Measurements from ENCODE around the gene TAF1D.
"Not testable (repeated sequence)": the region's sequence is repeated elsewhere in the genome, so short reads cannot be mapped to it uniquely, and the experiment has no call there.

Gene TAF1D

GRCh38 chr11:93747122-93747521 lies 5.8 kb upstream of the TAF1D start:
- DNase-seq (ENCODE audit: low read depth, low spot score): no peak

GRCh38 chr11:93746101-93746500 lies 4.8 kb upstream of the TAF1D start:
- DNase-seq (ENCODE audit: low read depth, low spot score): no peak

GRCh38 chr11:93745005-93745755 lies 3.9 kb upstream of the TAF1D start:
- DNase-seq (ENCODE audit: low read depth, low spot score): not testable (repeated sequence)

GRCh38 chr11:93744669-93745004 lies 3.3 kb upstream of the TAF1D start:
- DNase-seq (ENCODE audit: low read depth, low spot score): no peak

GRCh38 chr11:93743291-93743690 lies 2.0 kb upstream of the TAF1D start:
- no peak for DNase-seq (ENCODE audit: low read depth, low spot score)

- no peak for DNase-seq (ENCODE audit: low read depth, low spot score)
Observed at GRCh38 chr11:93741882-93742226, 559 bp upstream of the TAF1D start.

GRCh38 chr11:93740730-93741093 lies 583 bp downstream of the TAF1D start:
- DNase-seq (ENCODE audit: low read depth, low spot score): peak; percentile 32

GRCh38 chr11:93740031-93740729 lies 1.1 kb downstream of the TAF1D start:
- DNase-seq (ENCODE audit: low read depth, low spot score): no peak

GRCh38 chr11:93738647-93739081 lies 2.6 kb downstream of the TAF1D start:
- no peak for DNase-seq (ENCODE audit: low read depth, low spot score)

GRCh38 chr11:93737904-93738612 lies 3.2 kb downstream of the TAF1D start:
- no peak for DNase-seq (ENCODE audit: low read depth, low spot score)

GRCh38 chr11:93736129-93736528 lies 5.2 kb downstream of the TAF1D start:
- DNase-seq (ENCODE audit: low read depth, low spot score): no peak

- no peak for DNase-seq (ENCODE audit: low read depth, low spot score)
Observed at GRCh38 chr11:93735627-93736026, 5.7 kb downstream of the TAF1D start.

GRCh38 chr11:93734427-93735222 lies 6.7 kb downstream of the TAF1D start:
- DNase-seq (ENCODE audit: low read depth, low spot score): no peak

- DNase-seq (ENCODE audit: low read depth, low spot score): no peak
Observed at GRCh38 chr11:93733474-93733873, 7.8 kb downstream of the TAF1D start.

- no peak for DNase-seq (ENCODE audit: low read depth, low spot score)
Observed at GRCh38 chr11:93732237-93732892, 8.9 kb downstream of the TAF1D start.

GRCh38 chr11:93730108-93731107 lies 10.9 kb downstream of the TAF1D start:
- DNase-seq (ENCODE audit: low read depth, low spot score): no peak

- DNase-seq (ENCODE audit: low read depth, low spot score): no peak
Observed at GRCh38 chr11:93729129-93729616, 12.1 kb downstream of the TAF1D start.

- DNase-seq (ENCODE audit: low read depth, low spot score): no peak
Observed at GRCh38 chr11:93728792-93729128, 12.5 kb downstream of the TAF1D start.

- DNase-seq (ENCODE audit: low read depth, low spot score): no peak
Observed at GRCh38 chr11:93727985-93728791, 13.1 kb downstream of the TAF1D start.

All from activated CD4-positive, CD25-positive, alpha-beta regulatory T cell treated with anti-CD3 and anti-CD28 coated beads, Interleukin-2, amount 50 U/mL, for 16 hours (primary cell).